Stimulated activated CD4-positive, alpha-beta T cell treated with anti-CD3 and anti-CD28 coated beads, Interleukin-1b, Interleukin-23, amount 100 ng/mL, for 24 hours (primary cell): Measurements from ENCODE around the gene PPWD1.
A peak's percentile ranks its signal among the peaks of the same experiment; 100 is the strongest.
"Not testable (repeated sequence)": the region's sequence is repeated elsewhere in the genome, so short reads cannot be mapped to it uniquely, and the experiment has no call there.

Source experiments
- DNase-seq, 4 experiments: peaks; one replicate each; pipeline ENCODE4 v3.0.0-alpha.2; 2020; ENCODE audit warnings: low read depth in 4 of 4, low spot score in 1 of 4

Gene PPWD1

DNA sequence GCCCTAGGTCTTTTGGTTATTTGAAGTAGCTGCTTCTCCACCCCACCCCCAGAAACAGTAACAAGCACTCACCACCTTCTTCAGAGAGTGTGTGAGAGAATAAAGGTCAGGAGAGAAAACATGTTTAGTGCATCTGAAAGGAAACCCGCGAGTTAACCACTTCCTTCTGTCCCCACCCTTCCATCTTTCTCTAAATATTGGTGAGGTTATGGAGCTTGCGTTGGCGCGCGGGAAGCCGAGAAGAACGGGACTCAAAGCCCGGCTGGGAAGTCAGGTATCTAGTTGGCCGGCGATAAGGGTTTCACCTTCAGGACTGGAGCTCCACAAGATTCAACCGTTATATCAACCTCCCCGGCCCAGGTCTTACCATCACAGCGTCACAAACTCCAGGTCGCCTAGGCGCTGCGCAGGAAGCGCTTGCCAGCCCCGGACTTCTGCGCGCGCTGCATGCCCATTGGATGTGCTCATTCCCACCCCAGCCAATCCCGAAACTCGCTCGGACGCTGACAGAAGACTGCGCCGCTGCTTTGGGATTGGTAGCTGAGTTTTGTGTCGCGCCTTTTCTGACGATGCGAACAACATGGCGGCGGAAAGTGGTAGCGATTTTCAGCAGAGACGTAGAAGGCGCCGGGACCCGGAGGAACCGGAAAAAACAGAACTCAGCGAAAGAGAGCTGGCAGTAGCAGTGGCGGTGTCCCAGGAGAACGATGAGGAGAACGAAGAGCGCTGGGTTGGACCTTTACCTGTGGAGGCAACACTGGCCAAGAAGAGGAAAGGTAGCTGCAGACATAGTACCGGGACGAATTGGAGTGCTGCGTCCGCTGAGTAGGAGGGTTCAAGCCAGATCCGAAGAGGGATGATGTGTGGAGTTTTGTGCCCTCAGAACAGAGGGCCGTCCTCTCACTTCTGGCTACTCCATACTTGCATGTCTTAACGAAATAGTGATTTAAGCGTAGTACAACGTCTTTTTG is at the start of gene PPWD1, which contains the start of gene CENPK:
TSS of gene PPWD1 (plus strand) at position 566 of the 971 bp plus-strand sequence. CDS start at position 581, 15 bp downstream.
TSS of gene CENPK (minus strand) at position 438 of the 971 bp plus-strand sequence. CDS start 8,261 bp downstream, outside the sequence.
- peak; percentile 77 to 93 (median 88) for DNase-seq

DNA sequence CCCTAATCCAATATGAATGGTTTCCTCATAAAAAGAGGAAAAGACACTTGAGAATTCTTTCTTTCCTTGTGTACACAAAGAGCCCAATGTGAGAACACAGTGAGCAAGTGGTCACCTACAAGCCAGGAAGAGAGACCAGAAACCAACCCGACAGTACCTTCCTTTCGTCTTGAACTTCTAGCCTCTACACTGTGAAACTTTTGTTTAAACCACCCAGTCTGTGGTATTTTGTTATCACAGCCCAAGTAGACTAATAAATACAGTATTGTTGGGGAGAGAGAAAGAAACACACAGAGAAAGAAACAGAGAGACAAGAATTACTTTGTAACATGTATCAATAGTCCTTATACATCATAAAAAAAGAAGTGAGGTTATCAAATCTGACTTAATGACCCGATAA is 37.4 kb upstream of the PPWD1 start:
- no peak for DNase-seq

DNA sequence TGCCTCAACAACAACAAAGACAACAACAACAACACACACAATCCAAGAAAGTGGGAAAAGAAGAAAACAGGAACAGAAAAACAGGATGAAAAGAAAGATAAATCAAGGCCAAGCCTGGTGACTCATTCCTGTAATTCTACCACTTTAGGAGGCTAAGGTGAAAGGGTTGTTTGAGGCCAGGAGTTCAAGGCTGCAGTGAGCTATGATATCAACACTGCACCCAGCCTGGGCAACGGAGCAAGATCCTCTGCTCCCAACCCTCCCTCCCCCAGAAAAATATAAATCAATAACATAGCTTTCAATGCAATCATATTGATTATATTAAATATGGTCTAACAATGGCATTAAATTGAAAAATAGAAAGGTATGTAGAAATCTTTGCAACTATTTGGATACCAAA is 32.2 kb upstream of the PPWD1 start:
- DNase-seq: no peak

DNA sequence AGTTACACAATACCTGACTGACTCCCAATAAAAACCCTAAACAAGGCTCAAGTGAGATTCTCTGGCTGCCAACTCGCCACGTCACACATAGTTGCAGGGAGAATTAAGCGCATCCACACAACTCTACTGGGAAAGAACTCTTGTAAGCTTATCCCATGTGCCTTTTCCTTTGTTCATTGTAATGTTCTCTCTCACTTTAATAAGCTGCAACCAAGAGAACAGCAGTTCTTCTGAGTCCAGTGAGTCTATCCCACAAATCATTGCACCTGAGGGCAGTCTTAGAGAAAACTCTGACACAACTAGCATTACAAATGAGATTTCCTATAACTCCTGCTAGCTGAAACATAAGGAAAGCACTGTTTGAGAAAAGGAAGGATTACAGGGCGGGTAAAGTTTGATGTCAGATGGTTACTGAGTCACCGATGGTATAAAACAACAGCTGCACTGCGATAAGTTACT is 27.5 kb upstream of the PPWD1 start:
- no peak for DNase-seq

DNA sequence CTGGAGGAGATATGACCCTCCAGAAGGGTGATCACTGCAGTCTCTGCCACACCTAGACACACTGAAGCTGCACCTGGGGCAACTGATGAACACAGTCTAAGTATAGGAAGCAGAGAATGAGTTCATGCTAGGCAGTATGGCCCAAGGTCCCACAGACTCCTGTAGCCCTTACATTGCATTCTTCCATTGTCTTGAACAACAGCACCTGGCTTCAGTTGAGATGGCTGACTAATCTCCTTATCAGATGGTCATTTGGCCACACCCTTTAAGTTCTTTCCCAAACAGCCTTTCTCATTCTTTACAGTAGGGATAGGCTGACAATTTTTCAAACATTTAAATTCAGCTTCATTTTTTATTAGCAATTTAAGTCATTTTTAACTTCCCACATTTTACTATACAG is 23.3 kb upstream of the PPWD1 start:
- DNase-seq: no peak

DNA sequence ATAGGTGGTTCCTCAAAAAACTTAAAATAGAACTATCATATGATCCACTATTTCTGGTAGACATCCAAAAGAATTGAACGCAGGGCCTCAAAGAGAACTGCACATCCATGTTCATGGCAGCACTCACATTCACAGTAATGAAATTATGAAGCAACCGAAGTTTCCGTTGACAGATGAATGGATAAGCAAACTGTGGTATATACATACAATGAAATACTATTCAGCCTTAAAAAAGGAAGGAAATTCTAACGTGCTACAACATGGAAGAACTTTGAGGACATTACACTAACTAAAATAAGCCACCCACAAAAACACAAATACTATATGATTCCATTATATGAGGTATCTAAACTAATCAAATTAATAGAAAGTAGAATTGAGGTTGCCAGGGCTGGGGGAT is 18.6 kb upstream of the PPWD1 start:
- no peak for DNase-seq

DNA sequence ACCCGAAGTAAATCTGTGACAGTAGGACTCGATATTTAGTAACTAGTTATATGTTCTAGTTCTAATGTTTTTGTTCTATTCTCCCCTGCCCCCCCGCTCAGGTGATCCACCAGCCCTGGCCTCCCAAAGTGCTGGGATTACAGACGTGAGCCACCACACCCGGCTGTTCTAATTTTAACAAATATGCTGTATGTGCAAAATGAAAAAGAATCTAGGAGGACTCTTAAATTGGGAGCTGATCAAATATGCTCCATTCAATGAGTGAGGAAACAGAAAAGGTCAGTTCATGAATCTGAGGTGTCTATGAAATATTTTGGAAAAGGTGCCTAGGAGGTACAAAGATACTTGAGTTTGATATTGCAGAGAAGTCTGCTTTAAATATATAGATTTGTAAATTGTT is 17.0 kb upstream of the PPWD1 start:
- no peak for DNase-seq

DNA sequence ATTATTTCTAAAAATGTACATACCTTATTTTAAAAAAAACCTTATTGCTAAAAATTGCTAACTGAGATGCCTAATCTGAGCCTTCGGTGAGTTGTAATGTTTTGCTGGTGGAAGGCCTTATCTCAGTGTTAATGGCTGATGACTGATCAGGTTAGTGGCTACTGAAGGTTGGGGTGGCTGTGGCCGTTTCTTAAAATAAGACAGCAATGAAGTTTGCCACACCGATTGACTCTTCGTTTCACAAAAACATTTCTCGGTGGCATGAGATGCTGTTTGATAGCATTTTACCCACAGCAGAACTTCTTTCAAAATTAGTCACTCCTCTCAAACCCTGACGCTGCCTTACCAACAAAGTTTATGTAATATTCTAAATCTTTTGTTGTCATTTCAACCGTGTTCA is 14.8 kb upstream of the PPWD1 start:
- no peak for DNase-seq

DNA sequence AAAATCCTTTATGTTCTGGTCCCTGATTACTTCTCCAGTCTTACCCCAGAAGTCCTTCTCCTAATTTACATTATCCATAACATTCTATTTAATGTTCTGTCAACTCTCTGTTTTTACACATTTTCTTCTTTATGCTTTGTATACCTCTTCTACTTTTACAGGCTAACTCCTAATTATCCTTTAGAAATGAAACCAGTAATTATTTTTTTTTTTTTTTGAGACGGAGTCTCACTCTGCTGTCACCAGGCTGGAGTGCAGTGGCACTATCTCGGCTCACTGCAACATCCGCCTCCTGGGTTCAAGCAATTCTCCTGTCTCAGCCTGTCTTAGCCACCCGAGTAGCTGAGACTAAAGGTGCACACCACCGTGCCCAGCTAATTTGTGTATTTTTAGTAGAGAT is 9.2 kb upstream of the PPWD1 start:
- no peak for DNase-seq

DNA sequence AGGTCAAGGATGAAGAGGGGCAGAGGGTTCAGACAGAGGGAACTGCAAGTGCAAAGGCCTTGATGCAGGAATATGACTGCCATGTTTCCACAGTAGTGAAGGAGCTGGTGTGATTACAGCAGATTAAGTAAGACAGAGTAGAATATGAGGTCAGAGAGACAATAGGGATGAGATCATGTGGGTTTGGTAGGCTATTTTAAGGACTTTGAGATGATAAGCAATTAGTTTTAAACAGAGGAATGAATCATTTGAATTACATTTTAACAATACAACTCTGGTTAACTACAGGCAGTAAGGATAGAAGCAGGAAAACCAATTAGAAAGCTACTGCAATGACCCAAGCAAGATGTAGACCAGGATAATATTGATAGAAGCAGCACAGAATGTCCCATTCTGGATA is 7.8 kb upstream of the PPWD1 start:
- DNase-seq: no peak

DNA sequence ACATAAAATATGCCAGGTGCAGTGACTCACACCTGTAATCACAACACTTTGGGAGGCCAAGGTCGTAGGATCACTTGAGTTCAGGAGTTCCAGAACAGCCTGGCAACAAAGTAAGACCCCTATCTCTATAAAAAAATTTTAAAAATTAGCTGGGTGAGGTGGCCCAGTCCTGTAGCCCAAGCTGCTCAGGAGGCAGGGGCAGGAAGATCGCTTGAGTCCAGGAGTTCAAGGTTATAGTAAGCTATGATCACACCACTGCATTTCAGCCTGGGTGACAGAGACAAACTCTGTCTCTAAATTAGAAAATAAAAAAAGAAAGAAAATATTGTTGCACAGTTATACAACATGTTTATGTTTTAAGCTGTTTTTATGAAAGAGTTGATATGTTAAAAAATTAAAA is 6.9 kb upstream of the PPWD1 start:
- no peak for DNase-seq

DNA sequence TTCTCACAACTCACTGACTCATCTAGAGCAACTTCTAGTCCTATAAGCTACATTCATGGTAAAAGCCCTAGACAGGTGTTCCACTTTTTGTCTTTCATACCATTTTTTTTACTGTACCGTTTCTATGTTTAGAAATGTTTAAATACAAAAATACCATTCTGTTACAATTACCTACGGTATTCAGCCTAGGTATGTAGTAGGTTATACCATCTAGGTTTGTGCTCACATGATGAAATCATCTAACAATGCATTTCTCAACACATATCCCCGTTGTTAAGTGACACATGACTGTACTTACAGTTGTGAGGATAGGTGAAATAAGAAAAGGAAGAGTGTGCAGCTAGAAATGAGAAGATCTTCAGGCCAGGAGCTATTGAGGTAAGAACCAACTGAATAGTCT is 6.4 kb upstream of the PPWD1 start:
- DNase-seq: no peak

DNA sequence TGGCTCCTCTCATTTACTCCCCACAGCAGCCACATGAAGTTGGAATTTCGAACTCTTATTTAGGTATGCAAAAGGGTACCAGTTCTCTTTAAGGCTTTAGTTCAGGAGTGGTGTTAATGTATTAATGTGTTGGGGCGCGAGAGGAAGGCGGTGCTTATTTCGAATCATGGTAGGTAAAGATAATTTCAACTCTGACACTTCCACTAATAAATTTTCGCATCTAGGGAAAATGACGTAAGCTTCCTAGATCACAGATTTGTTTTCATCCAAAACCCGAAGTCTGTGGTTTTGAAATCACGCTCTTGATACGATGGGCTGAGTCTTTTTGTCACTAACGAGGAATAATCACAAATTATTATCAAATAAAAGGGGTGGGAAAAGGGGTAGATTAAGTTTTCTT is 681 bp downstream of the PPWD1 start:
- DNase-seq: no peak

DNA sequence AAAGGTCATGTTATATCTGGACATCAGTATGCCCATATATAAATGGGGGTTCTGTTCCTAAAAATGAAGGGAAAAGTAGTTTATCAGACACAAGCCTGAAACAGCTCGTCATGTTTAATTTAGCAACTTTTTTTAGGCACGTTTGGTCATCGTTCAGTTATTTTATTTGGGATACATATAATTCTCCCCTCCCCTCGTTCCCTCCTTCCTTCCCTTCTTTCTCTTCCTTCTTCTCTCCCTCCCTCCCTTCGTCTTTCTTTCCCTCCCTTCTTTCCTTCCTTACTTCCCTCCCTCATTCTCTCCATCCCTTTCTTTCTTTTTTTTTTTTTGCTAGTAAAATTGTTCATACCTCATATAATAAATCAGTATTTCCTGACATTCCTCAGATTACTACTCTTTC is 3.4 kb downstream of the PPWD1 start:
- no peak for DNase-seq

DNA sequence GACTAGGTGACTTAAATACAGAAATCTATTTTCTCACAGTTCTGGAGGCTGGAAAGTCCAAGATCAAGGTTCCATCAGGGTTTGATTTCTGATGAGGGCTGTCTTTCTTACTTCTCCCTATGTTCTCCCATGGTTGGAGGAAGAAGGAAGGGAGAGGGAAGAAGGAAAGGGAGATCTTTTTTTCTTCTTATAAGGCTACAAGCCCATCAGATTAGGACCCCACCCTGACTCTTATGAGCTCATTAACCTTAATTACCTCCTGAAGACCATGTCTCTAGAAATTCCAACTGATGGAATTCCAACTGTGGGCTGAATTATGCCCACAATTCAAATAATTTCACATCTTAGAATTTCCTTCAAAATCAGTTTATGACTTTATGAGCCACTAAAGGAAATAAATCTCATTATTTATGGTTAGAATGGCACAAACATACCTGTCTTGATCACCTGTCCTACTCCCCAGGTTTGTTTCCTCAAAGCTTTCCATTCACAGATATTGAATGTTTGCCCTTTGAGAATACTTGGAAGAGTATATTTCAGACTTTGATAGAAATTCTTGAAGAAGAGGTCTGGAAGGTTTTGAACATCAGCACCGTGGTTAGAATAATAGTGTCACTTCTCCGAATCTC is 7.6 kb downstream of the PPWD1 start:
- no peak for DNase-seq

DNA sequence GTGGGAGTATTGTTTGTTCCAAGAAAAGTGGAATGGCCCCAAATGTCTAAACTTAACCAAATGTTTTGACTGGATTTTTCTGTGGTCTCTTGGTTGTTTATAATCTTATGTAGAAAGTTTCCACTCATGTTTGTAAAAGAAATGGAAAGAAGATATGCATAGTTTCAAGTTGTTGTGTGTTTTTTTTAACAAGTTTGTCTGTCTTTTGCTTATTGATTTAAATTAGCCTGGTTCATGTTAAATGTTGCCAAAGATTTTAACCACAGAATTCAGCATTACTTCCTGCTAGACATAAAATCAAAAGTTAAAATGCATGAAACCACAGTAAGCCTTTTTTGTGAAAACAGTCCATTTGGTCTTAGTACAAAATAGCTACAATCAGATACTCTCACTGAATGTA is 14.0 kb downstream of the PPWD1 start:
- DNase-seq: no peak

DNA sequence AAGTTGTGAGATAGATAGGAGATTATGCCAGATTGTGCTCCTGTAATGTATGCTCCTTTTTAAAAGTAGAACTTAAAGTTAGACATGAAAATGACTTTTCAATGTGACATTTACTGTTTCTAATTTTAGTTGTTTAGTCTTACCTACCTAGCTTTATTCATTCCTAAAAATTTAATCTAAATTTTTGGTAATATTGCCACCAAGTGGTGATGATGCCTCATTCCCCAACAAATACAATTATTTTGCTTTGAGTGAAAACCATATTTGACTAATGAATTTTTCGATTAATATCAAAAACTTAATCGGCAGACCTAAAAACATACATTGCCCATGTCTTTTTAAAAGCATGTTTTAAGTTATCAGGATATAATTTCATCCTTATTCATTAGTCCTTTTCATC is 25.6 kb downstream of the PPWD1 start:
- no peak for DNase-seq

DNA sequence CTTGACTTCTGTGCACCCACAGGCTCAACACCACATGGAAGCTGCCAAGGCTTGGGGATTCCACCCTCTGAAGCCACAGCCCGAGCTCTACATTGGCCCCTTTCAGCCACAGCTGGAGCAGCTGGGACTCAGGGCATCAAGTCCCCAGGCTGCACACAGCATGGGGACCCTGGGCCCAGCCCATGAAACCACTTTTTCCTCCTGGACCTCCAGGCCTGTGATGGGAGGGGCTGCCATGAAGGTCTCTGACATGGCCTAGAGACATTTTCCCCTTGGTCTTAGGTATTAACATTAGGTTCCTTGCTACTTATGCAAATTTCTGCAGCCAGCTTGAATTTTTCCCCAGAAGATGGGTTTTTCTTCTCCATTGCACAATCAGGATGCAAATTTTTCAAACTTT is 38.7 kb downstream of the PPWD1 start:
- DNase-seq: not testable (repeated sequence)

DNA sequence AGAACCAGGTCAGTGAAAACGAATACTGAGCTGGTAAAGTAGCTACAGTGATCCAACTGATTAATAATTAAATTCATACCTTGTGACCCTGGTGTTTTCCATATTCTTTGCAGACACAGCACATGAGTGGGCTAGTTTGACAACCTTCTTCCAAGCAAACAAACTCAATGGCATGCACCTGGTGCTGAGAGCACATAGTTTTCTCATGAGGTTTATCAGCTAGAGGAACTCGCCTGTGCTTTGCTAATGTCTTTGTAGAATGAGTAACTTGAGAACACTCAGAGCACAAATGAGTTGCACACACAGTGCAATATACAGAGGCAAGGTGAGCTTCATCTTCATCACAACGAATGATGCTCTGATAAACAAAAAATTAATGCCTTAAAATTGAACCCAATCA is 48.4 kb downstream of the PPWD1 start:
- DNase-seq: no peak

DNA sequence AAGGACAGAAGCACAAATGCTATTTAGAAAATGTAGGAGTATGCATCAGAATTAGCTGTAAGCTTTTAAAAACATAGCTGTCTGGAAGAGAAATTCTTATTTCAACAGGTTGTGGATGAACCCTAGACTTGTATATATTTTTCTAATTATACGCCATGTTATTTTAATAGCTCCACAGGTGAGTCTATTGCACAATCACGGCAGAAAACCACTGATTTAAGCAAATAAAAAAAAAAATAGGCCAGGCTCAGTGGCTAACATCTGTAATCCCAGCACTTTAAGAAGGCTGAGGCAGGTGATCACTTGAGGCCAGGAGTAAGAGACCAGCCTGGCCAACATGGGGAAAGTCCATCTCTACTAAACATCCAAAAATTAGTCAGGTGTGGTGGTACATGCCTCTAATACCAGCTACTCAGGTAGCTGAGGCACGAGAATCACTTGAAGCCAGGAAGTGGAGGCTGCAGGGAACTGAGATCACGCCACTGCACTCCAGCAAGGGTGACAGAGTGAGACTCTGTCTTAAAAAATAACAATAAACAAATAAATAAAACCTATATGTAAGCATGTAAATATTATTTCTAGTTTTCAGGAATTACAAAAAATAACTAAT is 49.3 kb downstream of the PPWD1 start:
- no peak for DNase-seq

DNA sequence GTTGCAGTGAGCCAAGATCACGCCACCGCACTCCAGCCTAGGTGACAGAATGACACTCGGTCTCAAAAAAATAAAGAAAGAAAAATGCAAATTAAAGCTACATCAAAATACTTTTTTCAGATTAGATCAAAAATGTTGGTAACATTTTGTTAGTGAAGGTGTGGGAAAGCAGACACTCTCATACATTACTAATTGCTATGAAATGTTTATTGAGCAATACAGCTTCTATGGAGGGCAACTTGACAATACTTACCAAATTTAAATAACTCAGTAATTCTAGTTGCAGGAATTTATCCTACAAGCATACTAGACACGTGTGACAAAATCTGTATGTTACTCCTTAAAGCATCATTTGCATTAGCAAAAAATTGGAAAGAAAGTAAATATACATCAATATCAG is 56.9 kb downstream of the PPWD1 start:
- no peak for DNase-seq

DNA sequence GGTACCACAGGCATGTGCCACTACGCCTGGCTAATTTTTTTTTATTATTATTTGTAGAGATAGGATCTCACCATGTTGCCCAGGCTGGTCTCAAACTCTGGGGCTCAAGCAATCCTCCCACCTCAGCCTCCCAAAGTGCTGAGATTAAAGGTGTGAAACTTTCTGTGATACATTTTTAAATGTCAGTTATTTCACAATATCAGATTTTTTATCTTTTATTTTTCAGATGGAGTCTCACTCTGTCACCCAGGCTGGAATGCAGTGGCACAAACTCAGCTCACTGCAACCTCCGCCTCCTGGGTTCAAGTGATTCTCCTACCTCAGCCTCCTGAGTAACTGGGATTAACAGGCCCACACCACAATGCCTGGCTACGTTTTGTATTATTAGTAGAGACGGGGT is 58.9 kb downstream of the PPWD1 start:
- not testable (repeated sequence) for DNase-seq
